Adrenal gland (tissue), 5 donors: ENCODE data around the gene BORCS8.

Experiments used
- POLR2A ChIP-seq, 2 donors: fragments of 450-650 bp; IDR thresholded peaks; one replicate each; pipeline ENCODE4 v1.6.1; 2017; ENCODE audit warnings: antibody characterized with exemption in 2 of 2, mild to moderate bottlenecking in 2 of 2, moderate library complexity in 1 of 2
- TF ChIP-seq, protein P1 (sequence below), 6 experiments: fragments of 450-650 bp in 4 of 6; fragments of 200-600 bp in 2 of 6; sonication (generic) in 1 of 6; IDR thresholded peaks; 1 replicate in 5 of 6; 2 replicates in 1 of 6; pipeline versions ENCODE4 v1.5.1 to v1.8.0; 2016 to 2021; ENCODE audit warnings: antibody characterized with exemption in 6 of 6, mild to moderate bottlenecking in 2 of 6, moderate library complexity in 1 of 6
- donor health status: DM: no; HTN: no; CAD: no.

GRCh38 chr19:19207637-19208572, 16.0 kb upstream of the BORCS8 start:
- TF ChIP-seq, protein P1, sequence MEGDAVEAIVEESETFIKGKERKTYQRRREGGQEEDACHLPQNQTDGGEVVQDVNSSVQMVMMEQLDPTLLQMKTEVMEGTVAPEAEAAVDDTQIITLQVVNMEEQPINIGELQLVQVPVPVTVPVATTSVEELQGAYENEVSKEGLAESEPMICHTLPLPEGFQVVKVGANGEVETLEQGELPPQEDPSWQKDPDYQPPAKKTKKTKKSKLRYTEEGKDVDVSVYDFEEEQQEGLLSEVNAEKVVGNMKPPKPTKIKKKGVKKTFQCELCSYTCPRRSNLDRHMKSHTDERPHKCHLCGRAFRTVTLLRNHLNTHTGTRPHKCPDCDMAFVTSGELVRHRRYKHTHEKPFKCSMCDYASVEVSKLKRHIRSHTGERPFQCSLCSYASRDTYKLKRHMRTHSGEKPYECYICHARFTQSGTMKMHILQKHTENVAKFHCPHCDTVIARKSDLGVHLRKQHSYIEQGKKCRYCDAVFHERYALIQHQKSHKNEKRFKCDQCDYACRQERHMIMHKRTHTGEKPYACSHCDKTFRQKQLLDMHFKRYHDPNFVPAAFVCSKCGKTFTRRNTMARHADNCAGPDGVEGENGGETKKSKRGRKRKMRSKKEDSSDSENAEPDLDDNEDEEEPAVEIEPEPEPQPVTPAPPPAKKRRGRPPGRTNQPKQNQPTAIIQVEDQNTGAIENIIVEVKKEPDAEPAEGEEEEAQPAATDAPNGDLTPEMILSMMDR (IDR thresholded peaks at IDR 0.05): no peak
- no peak for TF ChIP-seq POLR2A (IDR thresholded peaks at IDR 0.05)
